ENCODE results near the gene FAHD2A. TPM values are rescaled to one million over a fixed set of nuclear protein-coding genes. Genes with fewer than 3 reads are reported as not detected.

Gene FAHD2A
- total RNA-seq, 1 donor from 2014 or later, result 40.4 TPM

DNA sequence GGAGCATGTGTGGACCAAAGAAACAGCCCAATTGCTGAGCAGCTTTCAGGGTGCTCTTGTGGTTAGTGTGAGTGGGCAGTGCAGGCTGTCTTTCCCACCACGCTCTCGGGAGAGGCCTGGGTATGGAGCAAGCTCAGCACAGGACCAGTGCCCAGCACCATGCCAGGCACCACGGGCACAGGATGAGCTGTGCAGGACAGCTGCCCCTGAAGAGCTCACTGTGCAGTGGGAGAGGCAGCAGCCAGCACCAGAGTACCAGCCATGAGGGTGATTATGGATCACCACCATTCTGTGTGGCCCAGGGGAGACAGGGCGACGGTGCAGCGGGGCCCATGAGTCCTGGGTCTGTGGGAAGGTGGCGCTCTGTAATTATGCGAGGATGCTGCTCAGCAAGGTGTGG, 29.7 kb upstream of the FAHD2A start:
- Mint-ChIP-seq H3K4me3 (ENCODE audit: unreplicated experiment) (no peak overlapping the region), H3K9me3 (ENCODE audit: unreplicated experiment) (peaks cover 6% of the 10 kb centered on the region), H3K27ac (ENCODE audit: unreplicated experiment) (no peak overlapping the region), H3K36me3 (ENCODE audit: unreplicated experiment) (no peaks in the 10 kb centered on the region), H3K4me1 (ENCODE audit: unreplicated experiment) (no peaks in the 10 kb centered on the region), H3K27me3 (ENCODE audit: unreplicated experiment) (peaks cover 22% of the 10 kb centered on the region)
- DNase-seq (ENCODE audit: extremely low spot score, unreplicated experiment), result no peak
- TF ChIP-seq CTCF (IDR thresholded peaks at IDR 0.05), result no peak

DNA sequence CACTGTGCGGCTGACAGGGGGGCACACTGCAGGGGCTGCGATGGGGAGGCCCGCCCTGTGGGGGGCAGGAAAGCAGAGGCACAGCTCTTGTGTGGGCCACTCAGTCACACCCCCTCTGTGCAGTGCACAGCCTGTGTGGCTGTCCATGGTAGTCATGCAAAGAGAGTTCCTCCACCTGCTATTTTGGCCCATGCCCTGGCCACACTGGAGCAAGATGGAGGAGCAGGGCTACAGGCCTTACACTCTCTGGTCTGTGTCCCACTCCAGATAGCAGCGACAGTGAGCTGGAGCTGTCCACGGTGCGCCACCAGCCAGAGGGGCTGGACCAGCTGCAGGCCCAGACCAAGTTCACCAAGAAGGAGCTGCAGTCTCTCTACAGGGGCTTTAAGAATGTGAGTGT, 28.5 kb upstream of the FAHD2A start:
- Mint-ChIP-seq H3K4me3 (ENCODE audit: unreplicated experiment) (no peak overlapping the region), H3K27me3 (ENCODE audit: unreplicated experiment) (peaks cover 14% of the 10 kb centered on the region), H3K9me3 (ENCODE audit: unreplicated experiment) (peaks cover 6% of the 10 kb centered on the region)

DNA sequence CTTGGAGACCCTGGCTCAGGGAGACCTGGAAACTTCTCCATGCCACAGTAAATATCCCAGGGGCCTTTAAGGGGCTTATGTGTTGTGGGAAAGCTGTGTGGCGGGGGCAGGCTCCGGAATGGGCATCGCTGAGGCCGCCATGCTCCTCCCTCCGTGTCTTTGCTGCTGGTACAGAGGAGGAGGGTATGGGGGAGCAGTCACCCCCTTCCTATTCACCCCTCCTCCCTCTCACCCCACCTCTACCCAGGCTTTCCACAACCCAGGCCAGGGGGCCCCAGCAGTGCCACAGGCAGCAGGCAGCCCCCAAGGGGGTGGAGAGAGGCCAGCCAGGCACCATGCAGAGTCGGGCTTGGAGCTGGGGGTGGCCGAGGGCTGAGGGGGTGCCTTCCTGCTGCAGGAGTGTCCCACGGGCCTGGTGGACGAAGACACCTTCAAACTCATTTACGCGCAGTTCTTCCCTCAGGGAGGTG, 28.0 kb upstream of the FAHD2A start:
- DNase-seq (ENCODE audit: extremely low spot score, unreplicated experiment), result no peak
- Mint-ChIP-seq H3K27ac (ENCODE audit: unreplicated experiment) (no peak overlapping the region), H3K27me3 (ENCODE audit: unreplicated experiment) (peaks cover 10% of the 10 kb centered on the region), H3K4me3 (ENCODE audit: unreplicated experiment) (no peak overlapping the region), H3K36me3 (ENCODE audit: unreplicated experiment) (no peaks in the 10 kb centered on the region), H3K4me1 (ENCODE audit: unreplicated experiment) (no peaks in the 10 kb centered on the region), H3K9me3 (ENCODE audit: unreplicated experiment) (peaks cover 6% of the 10 kb centered on the region)
- no peak for TF ChIP-seq CTCF (IDR thresholded peaks at IDR 0.05)

More for the DNA sequence above, 28.5 kb upstream of the FAHD2A start:
- no peak overlapping the region for H3K27ac Mint-ChIP-seq (ENCODE audit: unreplicated experiment)
- H3K36me3 Mint-ChIP-seq (ENCODE audit: unreplicated experiment), result no peaks in the 10 kb centered on the region
- TF ChIP-seq CTCF (IDR thresholded peaks at IDR 0.05), result no peak
- H3K4me1 Mint-ChIP-seq (ENCODE audit: unreplicated experiment), result no peaks in the 10 kb centered on the region
- DNase-seq (ENCODE audit: extremely low spot score, unreplicated experiment), result no peak

DNA sequence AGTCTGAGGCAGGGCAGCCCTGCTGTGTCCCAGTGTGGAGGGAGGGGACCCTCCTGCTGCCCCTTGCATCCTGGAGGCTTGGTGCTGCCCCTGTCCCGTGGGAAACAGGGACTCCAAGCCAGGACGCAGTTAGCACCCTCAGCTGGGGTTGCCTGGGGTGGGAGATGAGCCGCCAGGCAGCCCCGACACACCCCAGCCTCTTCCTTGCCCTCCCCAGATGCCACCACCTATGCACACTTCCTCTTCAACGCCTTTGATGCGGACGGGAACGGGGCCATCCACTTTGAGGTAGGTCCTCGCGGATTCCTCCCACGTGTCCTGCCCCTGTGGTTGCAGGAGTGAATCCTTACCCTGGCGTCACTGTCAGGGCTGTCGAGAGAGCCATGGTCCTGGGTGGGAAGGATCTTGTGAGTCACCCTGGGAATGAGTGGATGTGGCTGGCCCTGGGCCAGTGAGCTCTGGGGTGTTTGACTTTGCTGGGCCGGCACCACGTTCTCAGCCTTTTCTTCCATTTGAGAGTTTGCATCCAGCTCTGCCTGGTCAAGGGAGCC, 27.5 kb upstream of the FAHD2A start:
- Mint-ChIP-seq H3K36me3 (ENCODE audit: unreplicated experiment) (no peaks in the 10 kb centered on the region), H3K27ac (ENCODE audit: unreplicated experiment) (no peak overlapping the region), H3K27me3 (ENCODE audit: unreplicated experiment) (peaks cover 10% of the 10 kb centered on the region), H3K9me3 (ENCODE audit: unreplicated experiment) (peaks cover 6% of the 10 kb centered on the region), H3K4me1 (ENCODE audit: unreplicated experiment) (no peaks in the 10 kb centered on the region), H3K4me3 (ENCODE audit: unreplicated experiment) (no peak overlapping the region)
- DNase-seq (ENCODE audit: extremely low spot score, unreplicated experiment), result no peak
- no peak for TF ChIP-seq CTCF (IDR thresholded peaks at IDR 0.05)

GRCh38 chr2:95375532-95376150, 26.9 kb upstream of the FAHD2A start:
- no peak overlapping the region for H3K4me3 Mint-ChIP-seq (ENCODE audit: unreplicated experiment)
- peaks cover 6% of the 10 kb centered on the region for H3K9me3 Mint-ChIP-seq (ENCODE audit: unreplicated experiment)
- TF ChIP-seq CTCF (IDR thresholded peaks at IDR 0.05), result no peak
- H3K4me1 Mint-ChIP-seq (ENCODE audit: unreplicated experiment), result no peaks in the 10 kb centered on the region
- peaks cover 15% of the 10 kb centered on the region for H3K27me3 Mint-ChIP-seq (ENCODE audit: unreplicated experiment)
- H3K36me3 Mint-ChIP-seq (ENCODE audit: unreplicated experiment), result no peaks in the 10 kb centered on the region
- no peak for DNase-seq (ENCODE audit: extremely low spot score, unreplicated experiment)
- H3K27ac Mint-ChIP-seq (ENCODE audit: unreplicated experiment), result no peak overlapping the region

Data from osteocyte (in vitro differentiated cells).